HG02763 (cell line): ENCODE measurements around the gene STAM2.

Experiments used
- ATAC-seq: cut with Tn5 transposase; IDR thresholded peaks from one replicate; pipeline ENCODE4 v1.9.1; 2021; ENCODE audit warnings: mild to moderate bottlenecking, moderate library complexity; ENCODE audit not compliant: unreplicated experiment

The STAM2 gene

GRCh38 chr2:152075461-152076050 is 100.0 kb downstream of the STAM2 start:
- no peak for ATAC-seq

DNA sequence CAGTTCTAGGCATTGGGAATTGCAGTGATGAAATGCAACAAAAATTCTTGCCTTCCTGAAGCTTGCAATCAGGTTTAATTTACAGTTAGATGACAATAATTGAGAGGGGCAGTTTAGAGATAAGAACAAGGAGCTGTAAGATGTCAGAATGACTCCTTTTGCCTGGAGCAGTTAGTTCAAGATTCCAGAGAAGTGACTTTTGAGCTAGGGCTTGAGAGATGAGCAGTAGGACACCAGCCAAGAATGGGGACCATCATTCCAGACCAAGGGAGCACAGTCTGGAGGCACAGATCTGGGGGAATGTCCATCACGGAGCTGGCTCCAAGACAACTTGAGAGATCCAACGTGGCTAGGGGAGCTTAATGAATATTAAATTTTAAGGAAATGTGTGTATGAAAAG is 103.6 kb downstream of the STAM2 start:
- ATAC-seq: no peak

- no peak for ATAC-seq
Measured at GRCh38 chr2:152071518-152071917, 104.0 kb downstream of the STAM2 start.

GRCh38 chr2:152071092-152071491 is 104.5 kb downstream of the STAM2 start:
- ATAC-seq: no peak

GRCh38 chr2:152068226-152068625 is 107.3 kb downstream of the STAM2 start:
- no peak for ATAC-seq

- ATAC-seq: no peak
Measured at GRCh38 chr2:152067823-152068222, 107.7 kb downstream of the STAM2 start.
